ENCODE results near the gene HOXC13. TPM values are rescaled to one million over a fixed set of nuclear protein-coding genes. Genes with fewer than 3 reads are reported as not detected.

The HOXC13 gene
- total RNA-seq, 2 experiments from 2014 or later: not detected

DNA sequence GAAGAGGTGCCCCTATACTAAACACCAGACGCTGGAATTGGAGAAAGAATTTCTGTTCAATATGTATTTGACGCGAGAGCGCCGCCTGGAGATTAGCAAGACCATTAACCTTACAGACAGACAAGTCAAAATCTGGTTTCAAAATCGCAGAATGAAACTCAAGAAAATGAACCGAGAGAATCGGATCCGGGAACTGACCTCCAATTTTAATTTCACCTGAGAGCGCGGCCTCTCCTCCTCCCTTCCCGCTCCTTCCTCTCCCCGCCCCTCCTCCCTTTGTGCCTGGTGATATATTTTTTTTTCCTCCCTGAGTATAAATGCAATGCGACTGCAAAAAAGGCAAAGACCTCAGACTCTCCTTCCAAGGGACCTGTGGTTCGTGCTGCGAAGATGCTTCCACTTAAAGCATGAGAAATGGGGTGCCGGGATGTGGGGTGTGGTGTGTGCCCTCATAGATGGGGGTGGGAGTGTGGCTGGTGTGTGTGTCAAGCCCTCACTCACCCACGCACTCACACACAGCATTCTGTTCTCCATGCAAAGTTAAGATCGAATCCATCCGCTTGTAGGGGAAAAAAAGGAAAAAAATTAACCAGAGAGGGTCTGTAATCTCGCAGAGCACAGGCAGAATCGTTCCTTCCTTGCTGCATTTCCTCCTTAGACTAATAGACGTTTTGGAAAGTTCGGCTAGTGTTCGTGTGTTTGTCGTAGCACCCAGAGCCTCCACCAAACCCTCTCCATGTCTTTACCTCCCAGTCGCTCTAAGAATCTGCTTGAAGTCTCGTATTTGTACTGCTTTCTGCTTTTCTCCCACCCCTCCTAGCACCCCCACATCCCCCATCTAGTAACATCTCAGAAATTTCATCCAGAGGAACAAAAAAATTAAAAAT, 50.8 kb downstream of the HOXC13 start:
- no peak for ATAC-seq
- Mint-ChIP-seq H3K9me3 (no peaks in the 10 kb centered on the region), H3K4me3 (no peak overlapping the region), H3K36me3 (ENCODE audit: low read depth) (peaks cover 2% of the 10 kb centered on the region), H3K27ac (no peak overlapping the region), H3K4me1 (ENCODE audit: low read depth) (peaks cover 38% of the 10 kb centered on the region), H3K27me3 (peaks cover 93% of the 10 kb centered on the region)
- peak; percentile 62 for DNase-seq
- CTCF ChIA-PET: interaction anchor here (0.7 to 5.8 kb wide), 14 partner anchors 9 to 243 kb away, joined by 3 to 58 read pairs (median 4); partner anchors contain the start of gene HOXC9
- TF ChIP-seq, protein P1, sequence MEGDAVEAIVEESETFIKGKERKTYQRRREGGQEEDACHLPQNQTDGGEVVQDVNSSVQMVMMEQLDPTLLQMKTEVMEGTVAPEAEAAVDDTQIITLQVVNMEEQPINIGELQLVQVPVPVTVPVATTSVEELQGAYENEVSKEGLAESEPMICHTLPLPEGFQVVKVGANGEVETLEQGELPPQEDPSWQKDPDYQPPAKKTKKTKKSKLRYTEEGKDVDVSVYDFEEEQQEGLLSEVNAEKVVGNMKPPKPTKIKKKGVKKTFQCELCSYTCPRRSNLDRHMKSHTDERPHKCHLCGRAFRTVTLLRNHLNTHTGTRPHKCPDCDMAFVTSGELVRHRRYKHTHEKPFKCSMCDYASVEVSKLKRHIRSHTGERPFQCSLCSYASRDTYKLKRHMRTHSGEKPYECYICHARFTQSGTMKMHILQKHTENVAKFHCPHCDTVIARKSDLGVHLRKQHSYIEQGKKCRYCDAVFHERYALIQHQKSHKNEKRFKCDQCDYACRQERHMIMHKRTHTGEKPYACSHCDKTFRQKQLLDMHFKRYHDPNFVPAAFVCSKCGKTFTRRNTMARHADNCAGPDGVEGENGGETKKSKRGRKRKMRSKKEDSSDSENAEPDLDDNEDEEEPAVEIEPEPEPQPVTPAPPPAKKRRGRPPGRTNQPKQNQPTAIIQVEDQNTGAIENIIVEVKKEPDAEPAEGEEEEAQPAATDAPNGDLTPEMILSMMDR (IDR thresholded peaks at IDR 0.05): peak; percentile 44
- intact Hi-C loops (cut with micrococcal nuclease): loop anchor here (5.0 kb wide), 2 partner anchors 32 to 38 kb away; partner anchors contain the start of gene HOXC6
- POLR2A ChIA-PET: no interaction called here

DNA sequence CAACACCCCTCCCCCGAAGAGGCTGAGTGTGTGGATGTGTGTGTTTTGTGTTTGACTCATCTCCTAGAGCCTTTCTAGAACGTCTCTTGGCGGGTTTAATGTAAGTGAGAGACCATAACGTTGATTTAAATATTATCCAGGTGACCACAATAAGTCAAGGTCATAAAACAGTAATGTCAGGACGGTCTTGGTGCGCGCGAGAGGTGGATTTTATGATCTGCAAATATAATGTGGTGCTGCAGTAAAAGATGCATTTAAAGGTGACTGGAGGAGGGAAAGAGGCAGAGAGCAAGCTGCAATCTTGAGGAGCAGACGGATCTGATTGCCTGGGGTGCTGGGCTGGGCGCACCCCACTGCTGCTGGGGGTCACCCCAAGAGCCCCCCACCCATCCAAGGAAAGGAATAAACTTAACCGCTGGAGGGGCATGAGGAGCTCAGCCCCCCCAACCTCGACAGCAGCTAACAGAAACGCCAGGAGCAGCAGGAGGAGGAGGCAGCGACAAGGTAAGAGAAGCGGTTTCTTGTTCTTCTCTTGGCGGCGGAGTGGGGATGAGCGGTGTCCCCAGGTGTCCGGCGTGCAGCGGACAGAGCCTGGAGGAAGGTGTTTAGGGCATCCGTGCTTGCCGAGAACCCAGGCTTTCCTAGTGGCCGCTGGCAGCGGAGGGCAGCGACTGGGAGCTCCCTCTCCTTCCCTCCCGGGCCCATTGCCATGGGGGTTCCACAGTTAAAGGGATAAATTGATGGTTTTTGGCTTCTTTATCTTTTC, 51.9 kb downstream of the HOXC13 start:
- no peak overlapping the region for H3K27ac Mint-ChIP-seq
- ATAC-seq: no peak
- H3K9me3 Mint-ChIP-seq: no peaks in the 10 kb centered on the region
- POLR2A ChIA-PET: interaction anchor here (0.8 to 1.2 kb wide), 2 partner anchors 38 to 201 kb away, joined by 3 read pairs; no protein-coding TSS in a partner anchor
- no peak for DNase-seq
- intact Hi-C loops (cut with micrococcal nuclease): loop anchor here (5.0 kb wide), 1 partner anchor 33 kb away; no protein-coding TSS in a partner anchor
- H3K4me1 Mint-ChIP-seq (ENCODE audit: low read depth): peaks cover 41% of the 10 kb centered on the region
- H3K27me3 Mint-ChIP-seq: peaks cover 94% of the 10 kb centered on the region
- CTCF ChIA-PET: interaction anchor here (0.7 to 4.0 kb wide), 10 partner anchors 8 to 244 kb away, joined by 3 to 27 read pairs (median 5); no protein-coding TSS in a partner anchor
- H3K4me3 Mint-ChIP-seq: no peak overlapping the region
- H3K36me3 Mint-ChIP-seq (ENCODE audit: low read depth): peaks cover 2% of the 10 kb centered on the region
- TF ChIP-seq, protein P1 (IDR thresholded peaks at IDR 0.05): no peak

DNA sequence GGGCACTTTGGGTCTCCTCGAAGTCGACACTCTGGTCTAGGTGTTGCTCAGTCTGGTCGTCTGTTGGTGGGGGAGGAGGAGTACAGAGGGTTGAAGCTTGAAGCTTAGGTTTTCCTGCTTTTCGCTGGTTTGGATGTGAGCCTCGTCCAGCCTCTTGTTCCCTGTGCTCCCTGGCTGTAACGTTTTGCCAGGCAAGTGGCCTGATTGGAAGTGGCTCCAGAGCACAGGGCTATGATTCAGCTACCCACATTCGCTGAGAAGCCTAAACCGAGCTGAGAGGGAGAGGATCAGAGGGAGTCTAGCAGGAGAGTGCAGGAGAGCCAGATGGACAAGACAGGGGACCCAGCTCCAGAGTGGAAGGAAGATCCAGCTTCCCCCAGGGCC, 52.4 kb downstream of the HOXC13 start:
- ChIA-PET POLR2A (interaction anchor here (0.8 to 1.2 kb wide), 2 partner anchors 39 to 201 kb away, joined by 3 read pairs; no protein-coding TSS in a partner anchor), CTCF (interaction anchor here (1.1 to 4.0 kb wide), 11 partner anchors 13 to 245 kb away, joined by 3 to 27 read pairs (median 5); partner anchors contain the start of gene HOXC8)
- H3K9me3 Mint-ChIP-seq: no peaks in the 10 kb centered on the region
- no peak for DNase-seq
- intact Hi-C loops (cut with micrococcal nuclease): loop anchor here (5.0 kb wide), 1 partner anchor 34 kb away; no protein-coding TSS in a partner anchor
- peaks cover 43% of the 10 kb centered on the region for H3K4me1 Mint-ChIP-seq (ENCODE audit: low read depth)
- no peak overlapping the region for H3K4me3 Mint-ChIP-seq
- TF ChIP-seq, protein P1 (IDR thresholded peaks at IDR 0.05): no peak
- H3K36me3 Mint-ChIP-seq (ENCODE audit: low read depth): peaks cover 2% of the 10 kb centered on the region
- H3K27me3 Mint-ChIP-seq: peaks cover 92% of the 10 kb centered on the region
- ATAC-seq: no peak
- no peak overlapping the region for H3K27ac Mint-ChIP-seq

DNA sequence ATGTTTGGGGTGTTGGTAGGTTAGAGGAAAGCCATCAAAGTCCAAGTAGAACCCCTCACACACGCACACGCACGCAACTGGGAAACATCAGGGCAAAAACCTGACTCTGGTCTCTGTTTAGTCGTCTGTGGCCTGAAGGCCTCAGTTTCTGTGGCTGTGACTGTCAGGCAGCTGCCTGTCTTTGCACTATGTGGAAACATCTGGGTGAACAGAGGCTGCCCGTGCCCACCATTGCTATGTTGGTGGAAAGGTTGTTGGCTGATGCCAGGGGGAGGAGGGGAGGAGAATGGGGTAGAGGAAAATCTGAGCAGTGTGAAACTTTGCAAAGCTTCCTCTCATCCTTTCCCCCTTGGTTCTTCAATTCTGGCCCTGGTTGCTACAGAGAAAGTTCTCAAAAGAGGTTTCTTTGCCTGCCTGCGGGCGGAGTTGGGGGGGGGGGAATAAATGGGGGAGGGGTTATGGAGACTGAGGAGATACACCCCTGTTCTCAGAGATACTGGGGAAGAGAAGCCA, 53.8 kb downstream of the HOXC13 start:
- intact Hi-C loops (cut with micrococcal nuclease): loop anchor here (5.0 kb wide), 1 partner anchor 35 kb away; no protein-coding TSS in a partner anchor
- Mint-ChIP-seq H3K27me3 (peaks cover 88% of the 10 kb centered on the region), H3K4me1 (ENCODE audit: low read depth) (peaks cover 43% of the 10 kb centered on the region), H3K4me3 (no peak overlapping the region), H3K36me3 (ENCODE audit: low read depth) (peaks cover 2% of the 10 kb centered on the region), H3K27ac (no peak overlapping the region), H3K9me3 (no peaks in the 10 kb centered on the region)
- POLR2A ChIA-PET: interaction anchor here (1.0 kb wide), 2 partner anchors 9 to 41 kb away, joined by 3 read pairs; no protein-coding TSS in a partner anchor
- peak; percentile 32 for ATAC-seq
- TF ChIP-seq, protein P1 (IDR thresholded peaks at IDR 0.05): no peak
- CTCF ChIA-PET: interaction anchor here (1.1 to 4.0 kb wide), 10 partner anchors 12 to 246 kb away, joined by 3 to 27 read pairs (median 4); partner anchors contain the start of genes HOXC5 and HOXC8
- DNase-seq: no peak

Measured in activated CD8-positive, alpha-beta T cell treated with anti-CD3 and anti-CD28 coated beads for 36 hours (primary cell).